HG03066 (cell line): ENCODE results near the gene SAT1.

Source experiments
- ATAC-seq: cut with Tn5 transposase; IDR thresholded peaks from one replicate; pipeline ENCODE4 v1.9.1; 2021; ENCODE audit warnings: low read depth; ENCODE audit not compliant: unreplicated experiment

SAT1 gene

GRCh38 chrX:23773601-23774175 lies 9.3 kb upstream of the SAT1 start:
- peak; percentile 79 for ATAC-seq

GRCh38 chrX:23776363-23776762 lies 6.6 kb upstream of the SAT1 start:
- ATAC-seq: no peak

DNA sequence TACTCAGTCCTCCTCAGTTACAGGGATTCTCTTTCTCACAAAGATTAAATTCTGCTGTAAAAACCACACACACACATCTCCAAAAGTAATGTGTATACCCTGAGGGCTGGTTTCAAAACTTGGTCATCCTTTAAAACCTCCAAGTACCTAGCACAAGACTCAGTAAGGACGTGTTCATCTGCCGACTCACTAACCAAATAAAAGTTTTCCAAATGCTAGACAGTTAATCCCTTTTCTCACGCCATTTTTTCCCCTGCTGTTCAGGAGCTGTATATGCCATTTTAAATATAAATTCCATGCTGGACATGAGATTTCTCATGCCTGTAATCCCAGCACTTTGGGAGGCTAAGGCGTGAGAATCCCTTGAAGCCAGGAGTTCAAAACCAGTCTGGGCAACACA lies 3.9 kb upstream of the SAT1 start:
- ATAC-seq: no peak

DNA sequence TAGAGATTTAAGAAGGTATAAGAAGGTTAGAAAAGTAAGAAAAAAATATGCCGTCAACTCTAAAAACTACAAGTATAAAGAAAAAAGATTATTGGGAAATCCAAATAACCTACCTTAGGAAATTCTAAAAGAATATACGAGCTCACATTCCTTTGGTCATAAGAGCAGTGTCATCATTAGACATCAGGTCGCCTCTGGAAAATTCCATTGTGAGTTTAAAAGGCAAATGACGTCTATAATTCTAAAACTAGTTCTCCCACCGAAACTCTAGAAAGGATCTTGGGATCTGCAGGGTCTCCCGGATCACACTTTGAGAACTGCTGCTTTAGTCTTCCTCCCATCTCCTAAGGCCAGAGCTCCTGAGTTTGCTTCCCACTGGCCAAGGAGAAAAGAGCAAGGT lies 518 bp upstream of the SAT1 start:
- ATAC-seq: no peak

DNA sequence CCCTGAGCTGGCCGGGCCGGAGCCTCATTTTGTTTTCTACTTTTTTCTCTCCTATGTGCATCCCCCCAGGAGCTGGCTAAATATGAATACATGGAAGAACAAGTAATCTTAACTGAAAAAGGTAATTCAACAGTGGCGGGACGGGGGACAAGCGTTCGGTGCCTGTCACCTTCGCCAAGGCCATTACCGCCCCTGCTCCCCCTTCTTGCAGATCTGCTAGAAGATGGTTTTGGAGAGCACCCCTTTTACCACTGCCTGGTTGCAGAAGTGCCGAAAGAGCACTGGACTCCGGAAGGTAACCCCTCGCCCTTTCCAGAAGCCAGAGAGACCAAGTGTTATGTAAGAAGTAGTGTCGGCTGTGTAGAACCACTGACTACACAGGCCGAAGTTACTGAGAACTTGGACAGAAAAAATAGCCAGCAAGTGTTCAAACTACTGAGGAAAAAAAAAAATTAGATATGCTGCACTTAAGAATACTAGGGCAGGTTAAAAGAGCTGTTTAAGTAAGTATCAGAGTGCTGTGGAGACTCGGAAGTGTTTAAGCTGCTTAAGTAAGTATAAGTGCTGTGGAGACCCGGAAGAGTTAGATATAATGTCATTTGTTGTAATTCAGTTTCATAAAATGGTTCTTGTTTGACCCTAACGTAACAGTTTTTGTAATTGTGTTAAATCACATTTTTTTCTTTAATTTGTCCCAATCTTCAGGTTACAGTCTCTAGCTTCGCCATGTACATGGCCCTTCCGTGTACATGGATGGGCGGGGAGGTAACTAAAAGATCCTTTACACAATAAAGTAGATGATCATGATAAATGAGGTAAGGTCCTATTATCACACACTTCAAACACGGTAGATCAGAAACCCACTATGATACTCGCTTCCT lies 856 bp downstream of the SAT1 start:
- no peak for ATAC-seq

DNA sequence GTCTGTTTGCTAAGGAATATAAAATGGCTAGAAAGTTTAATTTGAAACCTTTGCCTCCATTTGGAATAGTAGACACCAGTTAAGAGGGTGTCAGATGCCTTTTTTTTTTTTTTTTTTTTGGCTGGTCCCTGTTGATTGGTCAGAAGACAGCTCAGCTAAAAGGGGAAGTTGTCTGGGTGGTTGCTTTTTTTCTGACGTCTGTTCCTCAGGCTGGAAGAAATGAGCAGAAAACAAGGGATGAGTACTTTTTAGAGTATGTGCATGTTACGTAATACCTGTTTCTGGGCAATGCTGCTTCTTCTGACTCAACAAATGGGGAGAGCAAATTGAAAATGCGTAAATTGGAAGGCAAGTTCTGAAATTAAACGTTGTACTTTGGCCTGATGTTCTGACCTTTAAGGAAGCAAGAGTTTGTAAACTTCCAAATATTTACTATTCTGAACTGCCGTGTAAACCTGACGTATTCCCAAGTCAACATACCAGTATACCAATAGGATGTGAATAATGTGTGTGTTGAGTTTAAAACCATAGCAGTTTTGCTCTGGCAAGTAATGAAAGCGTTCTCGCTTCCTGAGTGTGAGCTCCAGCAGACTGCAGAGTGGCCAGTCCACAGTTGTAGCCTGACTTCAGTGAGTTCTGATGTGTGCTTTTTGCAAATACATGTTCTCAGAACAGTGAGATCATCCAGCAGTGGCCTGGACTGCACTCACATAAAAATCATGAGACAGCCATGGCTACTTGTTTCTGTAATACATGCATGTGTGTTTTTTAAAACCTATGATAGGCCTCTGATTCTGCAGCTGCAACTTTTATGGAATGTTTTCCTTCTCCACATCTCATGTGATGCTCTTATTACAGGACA lies 1.7 kb downstream of the SAT1 start:
- ATAC-seq: no peak

GRCh38 chrX:23785580-23785979 lies 2.6 kb downstream of the SAT1 start:
- no peak for ATAC-seq

- no peak for ATAC-seq
Observed at GRCh38 chrX:23786268-23786815, 3.4 kb downstream of the SAT1 start.

- ATAC-seq: no peak
Observed at GRCh38 chrX:23787745-23788118, 4.8 kb downstream of the SAT1 start.

GRCh38 chrX:23788521-23788920 lies 5.5 kb downstream of the SAT1 start:
- ATAC-seq: no peak

GRCh38 chrX:23788946-23789345 lies 6.0 kb downstream of the SAT1 start:
- ATAC-seq: no peak

DNA sequence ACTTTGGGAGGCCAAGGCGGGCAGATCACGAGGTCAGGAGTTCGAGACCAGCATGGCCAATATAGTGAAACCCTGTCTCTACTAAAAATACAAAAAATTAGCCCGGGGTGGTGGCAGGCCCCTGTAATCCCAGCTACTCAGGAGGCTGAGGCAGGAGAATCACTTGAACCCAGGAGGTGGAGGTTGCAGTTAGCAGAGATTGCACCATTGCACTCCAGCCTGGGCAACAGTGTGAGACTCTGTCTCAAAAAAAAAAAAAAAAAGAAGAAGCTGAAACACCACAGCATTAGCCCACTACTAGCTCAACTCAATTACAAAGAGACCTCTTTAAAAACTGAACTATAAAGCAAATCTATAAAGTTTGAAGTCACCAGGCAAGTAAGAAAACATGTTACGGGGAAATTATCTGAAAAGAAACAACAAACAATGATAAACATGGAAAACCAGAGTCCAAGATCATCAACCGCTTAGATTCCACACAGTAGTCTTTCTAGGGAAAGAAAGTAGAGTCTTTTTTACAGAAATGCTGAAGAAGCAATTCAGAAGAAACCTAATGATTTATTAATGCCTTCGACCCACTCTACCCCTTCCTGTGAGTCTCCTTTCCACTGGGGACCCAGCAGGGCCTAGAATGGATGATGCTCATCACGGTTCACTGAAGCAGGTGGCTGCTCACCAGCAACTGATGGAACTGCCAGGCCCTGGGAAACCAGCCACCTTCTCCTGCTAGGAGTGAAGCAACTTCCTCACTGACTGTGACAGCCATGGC lies 6.6 kb downstream of the SAT1 start:
- ATAC-seq: no peak

GRCh38 chrX:23790155-23790497 lies 7.2 kb downstream of the SAT1 start:
- no peak for ATAC-seq

GRCh38 chrX:23792861-23793553 lies 10.0 kb downstream of the SAT1 start:
- ATAC-seq: no peak

GRCh38 chrX:23795221-23795620 lies 12.2 kb downstream of the SAT1 start:
- no peak for ATAC-seq

DNA sequence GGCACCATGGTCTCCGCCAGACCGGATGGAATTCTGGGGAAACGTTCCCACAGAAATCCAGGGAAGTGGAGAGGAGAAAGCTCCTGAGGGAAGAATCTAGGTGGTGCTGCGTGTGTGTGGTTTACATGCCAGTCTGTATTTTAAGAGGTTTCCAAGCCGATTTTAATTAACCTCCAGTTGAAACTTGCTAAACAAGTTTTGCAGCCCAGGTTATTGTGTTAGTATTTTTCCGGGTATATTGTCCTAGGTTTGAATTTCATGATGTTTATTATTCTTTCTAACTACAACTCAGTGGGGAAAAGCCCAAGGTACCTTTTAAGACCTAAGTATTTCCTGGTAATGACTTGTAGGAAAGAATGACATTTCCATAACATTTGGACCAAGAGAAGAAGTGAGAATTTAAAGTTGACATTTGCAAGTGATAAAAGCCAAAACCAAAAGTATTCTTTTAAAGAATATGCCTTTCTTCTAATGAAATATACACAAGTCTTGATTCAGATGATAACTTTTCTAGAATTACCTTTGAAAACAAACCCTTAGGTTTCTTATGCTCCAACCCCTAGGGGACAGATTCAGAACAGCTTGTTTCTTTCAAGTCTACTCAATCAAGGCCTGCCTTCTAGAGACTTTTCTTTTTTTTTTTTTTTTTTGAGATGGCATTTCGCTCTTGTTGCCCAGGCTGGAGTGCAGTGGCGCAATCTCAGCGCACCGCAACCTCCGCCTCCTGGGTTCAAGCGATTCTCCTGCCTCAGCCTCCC lies 14.6 kb downstream of the SAT1 start:
- no peak for ATAC-seq

GRCh38 chrX:23799469-23800065 lies 16.6 kb downstream of the SAT1 start:
- ATAC-seq: no peak

DNA sequence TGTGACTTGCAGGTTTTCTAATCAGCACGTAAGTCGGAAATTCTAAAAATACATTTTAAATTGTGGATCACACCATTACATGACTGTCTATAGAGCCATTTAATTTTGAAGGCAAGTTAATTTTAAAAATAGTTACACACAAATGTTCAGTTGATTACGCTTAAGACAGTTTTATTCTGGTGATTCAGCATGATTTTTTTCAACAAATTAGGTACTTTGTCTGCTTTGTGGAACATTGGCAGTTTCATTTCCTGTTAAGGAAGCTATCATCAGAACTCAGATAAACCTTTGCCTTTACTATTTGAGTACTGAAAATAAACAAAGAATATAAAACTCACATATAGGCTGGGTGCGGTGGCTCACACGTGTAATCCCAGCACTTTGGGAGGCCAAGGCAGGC lies 19.5 kb downstream of the SAT1 start:
- no peak for ATAC-seq

GRCh38 chrX:23803931-23804381 lies 21.0 kb downstream of the SAT1 start:
- no peak for ATAC-seq
